GM19025 (cell line): Measurements from ENCODE around the gene GORAB.

ENCODE experiments used
- ATAC-seq: cut with Tn5 transposase; IDR thresholded peaks from one replicate; pipeline ENCODE4 v1.9.1; 2021; ENCODE audit warnings: mild to moderate bottlenecking, low read depth, moderate library complexity; ENCODE audit not compliant: unreplicated experiment

The GORAB gene

DNA sequence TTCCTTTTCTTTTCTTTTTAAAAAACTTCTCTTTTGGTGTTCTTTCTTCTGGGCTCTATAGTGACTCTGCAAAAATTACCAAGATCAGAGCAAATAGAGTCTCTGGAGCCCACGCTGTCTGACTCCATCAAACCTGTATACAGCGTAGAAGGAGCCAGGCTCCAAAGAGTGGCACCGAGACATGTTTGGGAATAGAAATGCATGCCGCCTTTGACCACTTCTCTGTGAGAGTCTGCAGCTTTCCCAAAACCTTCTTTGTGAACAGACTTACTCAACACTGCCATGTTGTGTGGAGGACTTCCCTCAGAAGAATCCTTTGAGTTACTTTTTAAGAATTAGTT, 55.3 kb downstream of the GORAB start:
- ATAC-seq: no peak

DNA sequence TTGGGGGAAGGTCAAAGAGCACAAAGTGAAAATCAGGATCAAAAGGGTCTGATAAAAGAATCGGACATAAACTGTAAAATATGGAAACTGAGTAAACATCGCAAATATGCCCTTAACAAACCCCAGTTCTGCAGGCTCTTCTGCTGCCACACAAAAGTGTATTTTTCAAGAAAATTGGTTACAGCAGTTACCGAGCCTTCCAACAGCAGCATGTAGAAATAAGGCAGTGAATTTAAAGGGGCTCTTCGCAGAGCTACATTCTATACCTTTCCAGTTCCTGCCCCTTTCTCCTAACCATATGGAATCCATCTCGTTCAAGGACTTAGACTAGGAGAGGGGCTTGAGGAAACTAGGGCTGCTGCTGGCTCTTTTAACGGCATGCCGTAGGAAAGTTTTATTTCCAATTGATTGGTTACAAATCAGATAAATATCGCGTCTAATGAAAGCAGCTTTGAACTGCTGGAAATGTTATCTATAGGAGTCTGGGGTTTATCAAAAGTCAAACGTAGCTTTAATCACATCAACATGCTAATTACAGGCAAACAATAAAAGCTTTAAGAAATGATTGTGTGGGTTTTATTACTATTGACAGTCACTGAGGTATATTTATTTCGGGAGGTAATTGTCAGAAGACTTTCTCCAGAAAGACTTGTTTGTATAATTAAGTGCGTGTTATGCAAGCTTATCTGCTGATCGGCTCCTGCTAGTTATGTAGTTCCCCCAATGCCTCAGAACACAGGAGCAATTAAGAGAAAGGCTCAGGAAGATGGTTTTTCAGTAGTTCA, 59.1 kb downstream of the GORAB start:
- ATAC-seq: no peak

DNA sequence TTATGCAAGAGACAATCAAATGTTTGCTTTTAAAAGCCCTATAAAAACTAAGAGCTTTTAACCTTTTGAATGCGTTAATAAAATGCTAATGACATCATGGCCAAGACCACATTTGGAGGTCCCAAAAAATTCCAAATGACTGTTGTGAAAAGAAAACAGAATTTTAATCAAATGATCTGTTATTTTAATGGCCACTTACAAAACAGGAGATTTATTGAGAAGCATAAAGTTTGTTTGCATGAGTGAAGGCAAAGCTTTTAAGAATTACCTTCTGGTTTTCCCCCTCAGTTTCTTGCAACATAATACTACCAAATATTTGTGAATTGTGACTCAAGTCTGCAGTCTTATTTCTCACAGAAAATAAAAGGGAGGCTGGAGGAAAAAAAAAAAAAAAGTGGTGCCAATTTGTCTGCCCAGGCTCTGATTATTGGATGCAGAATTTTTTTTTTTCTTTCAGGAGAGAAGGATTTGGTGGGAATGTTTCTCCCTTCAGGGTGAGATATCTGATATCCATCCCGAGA, 60.7 kb downstream of the GORAB start:
- no peak for ATAC-seq

DNA sequence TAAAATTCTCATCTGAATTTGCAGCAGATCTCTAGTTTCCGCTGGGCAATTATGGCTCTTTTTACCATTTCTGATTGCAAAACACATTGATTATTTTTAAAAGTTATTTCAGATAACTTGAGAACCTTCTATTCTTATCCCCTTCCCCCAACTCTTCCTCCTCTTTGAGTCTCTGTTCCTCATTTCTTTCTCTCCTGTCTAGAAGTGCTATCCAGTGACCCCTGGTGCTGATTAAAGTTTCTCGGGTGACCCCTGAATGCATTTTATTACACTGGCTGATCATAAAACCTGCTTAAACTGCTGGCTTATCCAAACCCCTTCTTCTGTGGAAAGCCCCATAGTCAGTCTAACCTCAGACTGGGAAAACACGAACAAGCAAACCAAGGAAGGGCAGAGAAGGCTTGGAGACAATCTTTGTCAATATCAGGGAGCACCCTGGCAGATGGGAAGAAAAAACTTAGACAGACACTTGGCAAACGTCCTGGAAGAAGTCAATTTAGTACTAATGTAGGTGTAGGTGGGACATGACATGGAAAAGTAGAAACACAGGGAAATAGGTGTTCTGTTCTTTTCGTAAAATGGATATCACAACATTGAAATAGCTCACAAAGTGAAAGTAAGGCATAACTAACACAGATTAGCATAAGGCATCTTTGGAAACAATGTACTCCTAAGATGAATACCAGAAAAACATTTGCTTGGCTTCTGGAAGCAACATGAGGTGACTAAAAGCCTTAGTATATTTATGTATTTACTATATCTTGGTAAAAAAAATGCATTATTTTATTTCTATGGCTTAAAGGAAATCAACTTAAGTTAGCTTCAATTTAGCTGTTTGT, 61.4 kb downstream of the GORAB start:
- no peak for ATAC-seq

DNA sequence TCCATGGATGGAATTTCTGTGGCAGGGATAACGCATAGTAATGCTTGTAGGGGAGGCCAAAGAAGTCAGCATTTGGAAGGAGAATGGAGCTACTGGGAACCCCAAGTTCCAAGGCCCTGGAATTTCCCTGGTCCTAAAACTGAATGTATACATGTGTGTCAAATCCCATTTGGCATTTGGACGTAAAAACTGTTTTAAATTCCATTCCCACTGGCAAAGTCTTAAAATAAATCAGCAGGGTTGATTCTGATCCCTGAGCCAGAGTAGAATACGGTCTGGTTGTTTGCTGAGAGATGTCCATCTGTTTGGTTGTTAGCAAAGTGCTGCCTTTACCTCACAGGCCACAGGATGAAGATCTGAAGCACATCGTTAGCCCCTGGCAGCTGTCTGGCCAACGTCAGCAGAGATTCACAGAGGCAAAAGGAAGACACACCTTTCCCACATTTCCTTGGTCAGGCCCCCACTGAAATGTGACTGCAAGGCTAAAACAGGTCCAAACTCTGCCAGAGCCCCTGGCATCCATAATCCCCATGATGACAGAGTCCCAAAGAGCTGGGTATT, 62.2 kb downstream of the GORAB start:
- ATAC-seq: no peak

DNA sequence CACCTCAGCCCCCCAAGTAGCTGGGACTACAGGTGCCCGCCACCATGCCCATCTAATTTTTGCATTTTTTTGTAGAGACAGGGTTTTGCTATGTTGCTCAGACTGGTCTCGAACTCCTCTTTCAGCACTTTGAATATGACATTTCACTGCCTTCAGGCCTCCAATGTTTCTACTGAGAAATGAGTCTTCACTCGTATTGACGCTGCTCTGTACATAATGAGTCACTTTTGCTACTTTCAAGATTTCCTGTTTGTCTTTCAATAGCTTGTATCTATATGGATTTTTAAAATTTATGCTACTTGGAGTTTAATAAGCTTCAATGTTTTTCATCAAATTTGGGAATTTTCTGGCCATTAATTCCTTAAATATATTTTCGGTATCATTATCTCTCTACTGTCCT, 64.7 kb downstream of the GORAB start:
- no peak for ATAC-seq

DNA sequence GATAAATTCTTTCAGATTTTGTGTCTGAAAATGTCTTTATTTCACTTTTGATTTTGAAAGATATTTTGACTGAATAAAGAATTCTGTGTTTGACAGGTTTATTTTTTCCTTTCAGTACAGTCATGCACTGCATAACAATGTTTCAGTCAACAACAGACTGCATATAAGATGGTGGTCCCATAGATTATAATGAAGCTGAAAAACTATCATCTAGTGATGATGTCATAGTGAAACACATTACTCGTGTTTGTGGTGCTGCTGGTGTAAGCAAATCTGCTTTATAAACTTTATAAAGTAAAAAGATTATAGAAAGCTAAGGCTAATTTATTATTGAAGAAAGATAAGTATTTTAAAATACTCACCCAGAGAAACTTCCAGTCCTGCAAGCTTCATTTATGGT, 66.7 kb downstream of the GORAB start:
- ATAC-seq: no peak

DNA sequence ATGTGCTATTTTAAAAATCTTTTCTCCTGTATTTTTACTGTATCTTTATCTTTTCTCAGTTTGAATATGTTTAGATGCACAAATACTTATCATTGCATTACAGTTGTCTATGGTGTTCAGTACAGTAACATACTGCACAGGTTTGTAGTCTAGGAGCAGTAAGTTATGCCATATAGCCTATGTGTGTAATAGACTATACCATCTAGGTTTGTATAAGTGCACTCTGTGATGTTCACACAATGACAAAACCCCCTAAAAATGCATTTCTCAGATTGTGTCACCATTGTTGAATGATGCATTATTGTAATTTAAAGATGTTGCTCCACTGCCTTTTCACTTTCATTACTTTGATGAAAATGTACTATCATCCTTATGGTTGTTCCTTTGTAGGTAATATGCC, 67.1 kb downstream of the GORAB start:
- no peak for ATAC-seq

- no peak for ATAC-seq
These were observed 69.9 kb downstream of the GORAB start for GRCh38 chr1:170601866-170602265.
